Transverse colon (tissue), 4 donors: ENCODE data around the gene ORC3. TPM values are rescaled to one million over a fixed set of nuclear protein-coding genes. Genes with fewer than 3 reads are reported as not detected.

ENCODE experiments used
- DNase-seq: peaks from one replicate; pipeline ENCODE4 v3.0.0-alpha.2; 2019
- H3K27ac ChIP-seq, 4 donors: fragments of 200-600 bp; sonication (generic); 2 replicates each; pipeline ENCODE4 v1.5.1; 2016 to 2018; ENCODE audit warnings: inconsistent platforms in 4 of 4
- H3K27me3 ChIP-seq: fragments of 200-600 bp; sonication (generic); 2 replicates; pipeline ENCODE4 v1.5.1; 2017; ENCODE audit warnings: inconsistent platforms
- H3K36me3 ChIP-seq, 4 donors: fragments of 200-600 bp; sonication (generic); 2 replicates each; pipeline ENCODE4 v1.5.1; 2017 to 2019; ENCODE audit warnings: inconsistent platforms in 4 of 4
- H3K4me1 ChIP-seq, 4 donors: fragments of 200-600 bp; sonication (generic); 2 replicates each; pipeline ENCODE4 v1.5.1; 2017 to 2020; ENCODE audit warnings: inconsistent platforms in 4 of 4
- H3K4me3 ChIP-seq, 4 donors: fragments of 200-600 bp; sonication (generic); 1 replicate in 1 of 4; 2 replicates in 3 of 4; pipeline versions ENCODE4 v1.5.1 to v1.6.1; 2017 to 2019; ENCODE audit warnings: inconsistent platforms in 4 of 4
- H3K9me3 ChIP-seq, 2 donors: fragments of 200-600 bp; sonication (generic); 2 replicates each; pipeline ENCODE4 v1.5.1; 2017 to 2019; ENCODE audit warnings: inconsistent platforms in 2 of 2
- EP300 ChIP-seq: sonication (generic); formaldehyde crosslinking; IDR thresholded peaks from one replicate; pipeline ENCODE4 v1.6.1; 2017; ENCODE audit warnings: antibody characterized with exemption, low read depth
- POLR2A ChIP-seq: fragments of 450-650 bp; IDR thresholded peaks from one replicate; pipeline ENCODE4 v1.6.1; 2016; ENCODE audit warnings: antibody characterized with exemption, mild to moderate bottlenecking, moderate library complexity
- POLR2AphosphoS5 ChIP-seq, 3 donors: sonication (generic); formaldehyde crosslinking; IDR thresholded peaks; one replicate each; pipeline ENCODE4 v1.6.1; 2016; ENCODE audit warnings: antibody characterized with exemption in 3 of 3
- WGBS, 2 donors: methylation state at CpG; one replicate each; pipeline ENCODE4 v1.1.5; 2018; ENCODE audit warnings: low coverage in 1 of 2; 5-methylcytosine and 5-hydroxymethylcytosine counted together
- in situ Hi-C, 4 donors: fragments of 200-750 bp; cut with MboI; loops; one replicate each; pipeline versions ENCODE4 v1.15.0 to v1.15.1; 2017; ENCODE audit warnings: low sequenced_read_pairs in 3 of 4, low pct_ligation_motif_present in 1 of 4, low pct_unique_long_range_greater_than_20kb in 1 of 4
- intact Hi-C: fragments of 100-400 bp; cut with DNase I; formaldehyde crosslinking; loops from one replicate; pipeline ENCODE4 v1.15.1; 2023; ENCODE audit warnings: low total_unique reads
- total RNA-seq, 4 donors: library from RNA; depleted of rRNA; stranded (reverse); fragments of >200 nt; gene quantifications; one replicate each; pipeline ENCODE4 v1.1.0, GENCODE V29; 2016
- TF ChIP-seq, protein P1 (sequence below), 5 experiments: fragments of 200-600 bp in 3 of 5; fragments of 450-650 bp in 2 of 5; sonication (generic) in 3 of 5; IDR thresholded peaks; 1 replicate in 2 of 5; 2 replicates in 3 of 5; pipeline ENCODE4 v1.5.1; 2016 to 2017; ENCODE audit warnings: antibody characterized with exemption in 5 of 5, inconsistent platforms in 3 of 5, mild to moderate bottlenecking in 2 of 5, moderate library complexity in 1 of 5

Gene ORC3
- total RNA-seq, 4 donors from 2014 or later = 2.2 to 18.4 (median 17.8) TPM

DNA sequence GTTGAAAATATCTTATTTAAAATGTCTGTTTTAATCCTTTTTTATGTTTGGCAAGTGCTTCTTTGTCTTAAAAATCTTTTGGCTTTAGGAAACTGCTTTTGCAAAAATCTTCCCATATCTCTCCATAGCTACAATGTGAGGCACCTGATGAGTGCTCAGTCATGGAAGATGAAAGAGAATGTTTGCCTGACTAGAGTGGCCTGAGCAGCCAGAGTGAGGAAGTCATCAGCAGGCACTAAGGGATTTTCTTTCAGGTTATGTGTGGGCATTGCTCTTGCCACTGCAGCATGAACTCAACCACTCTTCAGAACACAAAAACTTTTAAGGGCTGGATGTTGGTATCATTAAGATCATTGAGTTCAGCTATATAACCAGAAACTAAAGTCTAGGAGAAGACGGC is 64.2 kb downstream of the ORC3 start:
- no peaks in the 10 kb centered on the region for H3K27me3 ChIP-seq
- H3K9me3 ChIP-seq = no peaks in the 10 kb centered on the region
- H3K4me1 ChIP-seq = peaks cover 0 to 3% (median 0%) of the 10 kb centered on the region in 4 donors
- in situ Hi-C loops (no loop called here), intact Hi-C loops (no loop called here)
- H3K4me3 ChIP-seq = no peak overlapping the region
- no peak overlapping the region for H3K27ac ChIP-seq
- no peak for DNase-seq
- peaks cover 0 to 6% (median 0%) of the 10 kb centered on the region in 4 donors for H3K36me3 ChIP-seq
- 100% methylated on average over 1 of the region's 1 CpG for WGBS, 2 donors
- TF ChIP-seq, protein P1, sequence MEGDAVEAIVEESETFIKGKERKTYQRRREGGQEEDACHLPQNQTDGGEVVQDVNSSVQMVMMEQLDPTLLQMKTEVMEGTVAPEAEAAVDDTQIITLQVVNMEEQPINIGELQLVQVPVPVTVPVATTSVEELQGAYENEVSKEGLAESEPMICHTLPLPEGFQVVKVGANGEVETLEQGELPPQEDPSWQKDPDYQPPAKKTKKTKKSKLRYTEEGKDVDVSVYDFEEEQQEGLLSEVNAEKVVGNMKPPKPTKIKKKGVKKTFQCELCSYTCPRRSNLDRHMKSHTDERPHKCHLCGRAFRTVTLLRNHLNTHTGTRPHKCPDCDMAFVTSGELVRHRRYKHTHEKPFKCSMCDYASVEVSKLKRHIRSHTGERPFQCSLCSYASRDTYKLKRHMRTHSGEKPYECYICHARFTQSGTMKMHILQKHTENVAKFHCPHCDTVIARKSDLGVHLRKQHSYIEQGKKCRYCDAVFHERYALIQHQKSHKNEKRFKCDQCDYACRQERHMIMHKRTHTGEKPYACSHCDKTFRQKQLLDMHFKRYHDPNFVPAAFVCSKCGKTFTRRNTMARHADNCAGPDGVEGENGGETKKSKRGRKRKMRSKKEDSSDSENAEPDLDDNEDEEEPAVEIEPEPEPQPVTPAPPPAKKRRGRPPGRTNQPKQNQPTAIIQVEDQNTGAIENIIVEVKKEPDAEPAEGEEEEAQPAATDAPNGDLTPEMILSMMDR (IDR thresholded peaks at IDR 0.05) = no peak
- TF ChIP-seq POLR2AphosphoS5 (IDR thresholded peaks at IDR 0.05) (no peak), EP300 (no peak), POLR2A (no peak)

DNA sequence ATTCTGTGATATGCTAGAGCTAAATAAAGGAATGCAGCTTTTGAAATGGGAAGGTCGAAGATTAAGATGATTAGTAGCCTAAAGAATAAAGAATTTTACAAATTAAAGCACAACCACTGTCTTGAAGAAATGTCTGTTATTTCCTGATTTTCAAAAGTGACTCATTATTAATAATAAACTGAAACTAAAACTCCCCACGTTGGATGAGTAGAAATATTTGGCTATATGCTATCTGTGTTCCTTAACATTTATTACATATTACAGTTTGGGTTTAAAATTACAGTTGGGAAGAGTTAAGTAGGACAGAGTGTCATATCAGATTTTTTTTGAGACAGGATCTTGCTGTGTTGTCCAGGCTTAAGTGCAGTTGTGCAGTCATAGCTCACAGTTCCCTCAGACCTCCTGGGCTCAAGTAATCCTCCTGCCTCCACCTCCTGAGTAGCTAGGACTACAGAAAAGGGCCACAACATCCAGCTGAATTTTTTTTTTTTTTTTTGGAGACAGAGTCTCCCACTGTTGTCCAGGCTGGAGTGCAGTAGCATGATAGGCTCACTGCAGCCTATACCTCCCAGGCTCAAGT is 65.0 kb downstream of the ORC3 start:
- H3K4me3 ChIP-seq = no peak overlapping the region
- peaks cover 0 to 6% (median 0%) of the 10 kb centered on the region in 4 donors for H3K36me3 ChIP-seq
- no peak for TF ChIP-seq EP300
- TF ChIP-seq, protein P1 (IDR thresholded peaks at IDR 0.05) = no peak
- TF ChIP-seq POLR2AphosphoS5 (IDR thresholded peaks at IDR 0.05) = no peak
- no peak for TF ChIP-seq POLR2A
- H3K4me1 ChIP-seq = peaks cover 0 to 3% (median 0%) of the 10 kb centered on the region in 4 donors
- in situ Hi-C loops = no loop called here
- DNase-seq = no peak
- H3K9me3 ChIP-seq = no peaks in the 10 kb centered on the region
- no peaks in the 10 kb centered on the region for H3K27me3 ChIP-seq
- WGBS, 2 donors = 74 to 77% methylated on average over 2 of the region's 2 CpGs
- intact Hi-C loops = no loop called here
- H3K27ac ChIP-seq = no peak overlapping the region

DNA sequence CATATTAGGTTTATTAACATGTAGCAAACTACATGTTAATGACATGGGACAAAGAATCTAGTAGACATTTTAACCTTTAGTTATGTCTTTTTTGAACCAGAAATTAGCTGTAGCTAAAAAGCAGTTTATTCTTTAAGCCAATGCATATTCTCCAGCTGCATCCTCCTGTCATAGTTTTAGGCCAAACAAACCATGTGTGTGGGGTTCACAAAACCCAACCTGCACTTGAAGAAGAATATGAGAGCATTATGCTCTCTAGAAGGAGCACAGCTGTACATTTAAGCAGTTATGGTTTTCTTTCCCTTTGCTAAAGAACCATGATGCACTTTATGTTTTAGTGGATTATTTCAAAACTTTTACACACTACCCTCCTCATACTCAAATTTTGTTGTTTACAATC is 65.9 kb downstream of the ORC3 start:
- Histone ChIP-seq H3K9me3 (no peaks in the 10 kb centered on the region), H3K36me3 (peaks cover 0 to 6% (median 0%) of the 10 kb centered on the region in 4 donors), H3K27ac (no peak overlapping the region), H3K4me3 (no peak overlapping the region), H3K27me3 (no peaks in the 10 kb centered on the region), H3K4me1 (peaks cover 0 to 3% (median 0%) of the 10 kb centered on the region in 4 donors)
- no peak for DNase-seq
- no peak for TF ChIP-seq POLR2AphosphoS5 (IDR thresholded peaks at IDR 0.05)
- no peak for TF ChIP-seq POLR2A
- no peak for TF ChIP-seq EP300
- TF ChIP-seq, protein P1 (IDR thresholded peaks at IDR 0.05) = no peak
- intact Hi-C loops (no loop called here), in situ Hi-C loops (no loop called here)

DNA sequence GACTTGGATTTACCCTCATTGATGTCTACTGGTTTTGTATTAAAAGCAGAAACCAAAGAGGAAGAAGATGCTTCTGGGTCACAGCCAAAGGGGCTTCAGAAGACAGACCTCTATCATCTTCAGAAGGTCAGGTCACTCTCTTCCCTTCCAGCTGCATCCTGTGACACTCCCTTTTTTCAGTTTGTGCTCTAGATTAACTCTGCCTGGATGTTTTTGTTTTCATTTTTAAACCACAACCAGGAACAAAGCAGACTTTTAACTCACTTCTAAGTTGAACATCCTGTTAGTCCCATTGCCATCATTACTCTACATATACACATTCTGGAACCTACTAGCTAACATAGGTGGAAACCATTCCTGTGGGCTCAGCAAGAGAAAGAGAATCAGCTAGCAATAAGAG is 66.9 kb downstream of the ORC3 start:
- TF ChIP-seq, protein P1 (IDR thresholded peaks at IDR 0.05) = no peak
- TF ChIP-seq POLR2AphosphoS5 (IDR thresholded peaks at IDR 0.05) (no peak), EP300 (no peak), POLR2A (no peak)

More for the DNA sequence above, 66.9 kb downstream of the ORC3 start:
- Histone ChIP-seq H3K27ac (no peak overlapping the region), H3K36me3 (peaks cover 0 to 6% (median 0%) of the 10 kb centered on the region in 4 donors), H3K4me1 (peaks cover 0 to 3% (median 0%) of the 10 kb centered on the region in 4 donors), H3K4me3 (no peak overlapping the region), H3K9me3 (no peaks in the 10 kb centered on the region), H3K27me3 (no peaks in the 10 kb centered on the region)
- intact Hi-C loops (no loop called here), in situ Hi-C loops (no loop called here)
- peak; percentile 9 for DNase-seq
